HEK293T (cell line): Measurements from ENCODE around the gene SYDE1.

Source experiments
- CTCF ChIA-PET: fragments of 350-600 bp; formaldehyde crosslinking; extraction: SDS; loops from one replicate; lab custom pipeline; 2021; ENCODE audit warnings: antibody characterized with exemption, inconsistent platforms; lab: Yijun Ruan, JAX
- POLR2A ChIA-PET: fragments of 350-600 bp; formaldehyde crosslinking; extraction: SDS; loops from one replicate; lab custom pipeline; 2020; ENCODE audit warnings: antibody characterized with exemption, inconsistent platforms; lab: Yijun Ruan, JAX
- DNase-seq: peaks from one replicate; pipeline ENCODE4 v3.0.0; 2012; ENCODE audit warnings: mixed read lengths; ENCODE audit errors: extremely low spot score
- ARNT ChIP-seq: fragments of 450-650 bp; IDR thresholded peaks from 2 replicates; pipeline ENCODE4 v1.6.1; 2017; ENCODE audit warnings: mild to moderate bottlenecking
- BHLHE40 ChIP-seq: fragments of 450-650 bp; IDR thresholded peaks from 2 replicates; pipeline ENCODE4 v1.6.1; 2016; ENCODE audit warnings: mild to moderate bottlenecking, moderate library complexity, borderline replicate concordance
- CTBP1 ChIP-seq: fragments of 450-650 bp; IDR thresholded peaks from 2 replicates; pipeline ENCODE4 v1.6.1; 2016; ENCODE audit warnings: borderline replicate concordance
- ELF4 ChIP-seq: fragments of 450-650 bp; IDR thresholded peaks from 2 replicates; pipeline ENCODE4 v1.6.1; 2017; ENCODE audit warnings: antibody characterized with exemption
- FOXA1 ChIP-seq: fragments of 450-650 bp; IDR thresholded peaks from 2 replicates; pipeline ENCODE4 v1.6.1; 2016; ENCODE audit warnings: mild to moderate bottlenecking
- FOXK2 ChIP-seq: fragments of 450-650 bp; IDR thresholded peaks from 2 replicates; pipeline ENCODE4 v1.6.1; 2016; ENCODE audit warnings: mild to moderate bottlenecking
- FOXM1 ChIP-seq: fragments of 450-650 bp; IDR thresholded peaks from 2 replicates; pipeline ENCODE4 v1.6.1; 2017; ENCODE audit warnings: mild to moderate bottlenecking, borderline replicate concordance
- HDGF ChIP-seq: fragments of 450-650 bp; IDR thresholded peaks from 2 replicates; pipeline ENCODE4 v1.6.1; 2017; ENCODE audit warnings: antibody characterized with exemption, borderline replicate concordance
- L3MBTL2 ChIP-seq: fragments of 450-650 bp; conservative IDR thresholded peaks from 2 replicates; pipeline ENCODE4 v1.6.1; 2016; ENCODE audit warnings: mild to moderate bottlenecking
- LEF1 ChIP-seq: fragments of 450-650 bp; IDR thresholded peaks from 2 replicates; pipeline ENCODE4 v1.6.1; 2017; ENCODE audit warnings: mild to moderate bottlenecking, borderline replicate concordance
- NFRKB ChIP-seq: fragments of 450-650 bp; IDR thresholded peaks from 2 replicates; pipeline ENCODE4 v1.6.1; 2016; ENCODE audit warnings: mild to moderate bottlenecking, moderate library complexity
- PKNOX1 ChIP-seq: fragments of 450-650 bp; IDR thresholded peaks from 2 replicates; pipeline ENCODE4 v1.6.1; 2016
- SP1 ChIP-seq: fragments of 450-650 bp; IDR thresholded peaks from 2 replicates; pipeline ENCODE4 v1.6.1; 2017
- SUZ12 ChIP-seq: fragments of 450-650 bp; IDR thresholded peaks from 2 replicates; pipeline ENCODE4 v1.6.1; 2016; ENCODE audit warnings: mild to moderate bottlenecking
- TARDBP ChIP-seq: fragments of 450-650 bp; IDR thresholded peaks from 2 replicates; pipeline ENCODE4 v1.6.1; 2016
- ZNF384 ChIP-seq: fragments of 450-650 bp; IDR thresholded peaks from 2 replicates; pipeline ENCODE4 v1.6.1; 2016

SYDE1 gene

GRCh38 chr19:15115762-15116615 is 8.8 kb downstream of the SYDE1 start:
- TF ChIP-seq ARNT (no peak), NFRKB (no peak), FOXM1 (no peak), LEF1 (no peak), SUZ12 (no peak), FOXK2 (no peak)
- POLR2A ChIA-PET: interaction anchor here (2.5 kb wide), 1 partner anchor 9 kb away, joined by 17 read pairs; a partner anchor contains a TSS
- DNase-seq: no peak
- CTCF ChIA-PET: no interaction called here

- POLR2A ChIA-PET: interaction anchor here (2.5 kb wide), 1 partner anchor 8 kb away, joined by 17 read pairs; a partner anchor contains a TSS
- no peak for DNase-seq
- TF ChIP-seq CTBP1 (no peak), L3MBTL2 (no peak), SP1 (no peak), PKNOX1 (no peak), FOXK2 (no peak), ARNT (no peak), FOXA1 (no peak), ELF4 (no peak)
- CTCF ChIA-PET: no interaction called here
These were observed 9.7 kb downstream of the SYDE1 start for GRCh38 chr19:15116856-15117255.

GRCh38 chr19:15118248-15118647 is 11.0 kb downstream of the SYDE1 start:
- no peak for DNase-seq
- POLR2A ChIA-PET: no interaction called here
- CTCF ChIA-PET: no interaction called here
- TF ChIP-seq HDGF: no peak
- no peak for TF ChIP-seq ARNT
- TF ChIP-seq FOXM1: no peak
- no peak for TF ChIP-seq TARDBP
- TF ChIP-seq PKNOX1: no peak
- no peak for TF ChIP-seq CTBP1
- no peak for TF ChIP-seq SUZ12
- no peak for TF ChIP-seq L3MBTL2
- TF ChIP-seq FOXK2: no peak
- no peak for TF ChIP-seq FOXA1
- no peak for TF ChIP-seq NFRKB
- TF ChIP-seq LEF1: no peak
- no peak for TF ChIP-seq ELF4
- TF ChIP-seq BHLHE40: no peak
- no peak for TF ChIP-seq ZNF384
- no peak for TF ChIP-seq SP1

GRCh38 chr19:15118789-15119494 is 11.7 kb downstream of the SYDE1 start:
- CTCF ChIA-PET: no interaction called here
- TF ChIP-seq CTBP1 (no peak), LEF1 (no peak), L3MBTL2 (no peak), NFRKB (no peak), SUZ12 (no peak), TARDBP (no peak), SP1 (no peak), ZNF384 (no peak), ELF4 (no peak), FOXM1 (no peak), FOXA1 (no peak), PKNOX1 (no peak), BHLHE40 (no peak), FOXK2 (no peak), HDGF (no peak), ARNT (no peak)
- POLR2A ChIA-PET: no interaction called here
- DNase-seq: no peak

- TF ChIP-seq ARNT: no peak
- TF ChIP-seq NFRKB: no peak
- ChIA-PET CTCF (interaction anchor here (0.7 kb wide), 1 partner anchor 12 kb away, joined by 3 read pairs; no protein-coding TSS in a partner anchor), POLR2A (no interaction called here)
- DNase-seq: no peak
These were observed 13.2 kb downstream of the SYDE1 start for GRCh38 chr19:15120135-15121026.
